K562 (cell line): Measurements from ENCODE around the gene ATP23. TPM values are rescaled to one million over a fixed set of nuclear protein-coding genes. Genes with fewer than 3 reads are reported as not detected.

Experiments
- ARNT ChIP-seq, 2 experiments: fragments of 450-650 bp; IDR thresholded peaks; 2 replicates each; pipeline ENCODE4 v1.6.1; 2016; ENCODE audit warnings: mild to moderate bottlenecking in 1 of 2
- CBX1 ChIP-seq: sonication (generic); IDR thresholded peaks from 2 replicates; pipeline ENCODE4 v1.6.1; 2016; ENCODE audit warnings: antibody characterized with exemption, low read depth, mild to moderate bottlenecking
- DMBX1 ChIP-seq: fragments of 250-450 bp; sonication (Bioruptor Pico); IDR thresholded peaks from 2 replicates; pipeline ENCODE4 v1.8.0; 2022; ENCODE audit warnings: inconsistent platforms, mild to moderate bottlenecking, moderate library complexity, borderline replicate concordance
- FOXJ2 ChIP-seq: fragments of 200-800 bp; sonication (Bioruptor generic); IDR thresholded peaks from 2 replicates; pipeline ENCODE4 v1.6.1; 2016; ENCODE audit warnings: missing genetic modification characterization, missing compliant biosample characterization
- HDAC1 ChIP-seq, 2 experiments: fragments of 450-650 bp; IDR thresholded peaks; 2 replicates each; pipeline ENCODE4 v1.6.1; 2016 to 2017; ENCODE audit warnings: inconsistent platforms in 1 of 2, mild to moderate bottlenecking in 1 of 2, moderate library complexity in 1 of 2
- HDAC3 ChIP-seq: fragments of 450-650 bp; IDR thresholded peaks from 2 replicates; pipeline ENCODE4 v1.6.1; 2018; ENCODE audit warnings: borderline replicate concordance, mild to moderate bottlenecking, moderate library complexity; ENCODE audit not compliant: partially characterized antibody
- KAT8 ChIP-seq: fragments of 450-650 bp; IDR thresholded peaks from 2 replicates; pipeline ENCODE4 v1.6.1; 2016; ENCODE audit warnings: low read depth, mild to moderate bottlenecking
- MAFK ChIP-seq: IDR thresholded peaks from 2 replicates; pipeline ENCODE4 v1.6.1; 2011; ENCODE audit warnings: low read length, improper control_type of control experiment
- MLLT1 ChIP-seq, 2 experiments: fragments of 450-650 bp; IDR thresholded peaks; 2 replicates each; pipeline ENCODE4 v1.6.1; 2016
- TAF9B ChIP-seq: fragments of 450-650 bp; IDR thresholded peaks from 2 replicates; pipeline ENCODE4 v1.6.1; 2018; ENCODE audit warnings: mild to moderate bottlenecking; ENCODE audit not compliant: partially characterized antibody
- VEZF1 ChIP-seq: fragments of 200-800 bp; sonication (Bioruptor generic); IDR thresholded peaks from 2 replicates; pipeline ENCODE4 v1.6.1; 2017; ENCODE audit warnings: missing genetic modification characterization, missing compliant biosample characterization
- ZBTB17 ChIP-seq: fragments of 450-650 bp; formaldehyde crosslinking; IDR thresholded peaks from 2 replicates; pipeline ENCODE4 v1.4.0; 2020; ENCODE audit warnings: mild to moderate bottlenecking
- ZNF518B ChIP-seq: fragments of 250-450 bp; sonication (Bioruptor Pico); IDR thresholded peaks from 2 replicates; pipeline ENCODE4 v1.5.0; 2021; ENCODE audit warnings: mild to moderate bottlenecking, moderate library complexity
- polyA plus RNA-seq, 8 experiments: library from polyadenylated mRNA; depleted of rRNA in 4 of 8; stranded (reverse) in 5 of 8; unstranded in 3 of 8; fragments of >200 nt; fragmentation: Nextera tagmentation in 2 of 8; fragmentation: Illumina TruSeq in 1 of 8; extraction: Ambion mirVana in 2 of 8; extraction: Trizol in 1 of 8; gene quantifications; 2 replicates each; pipeline versions ENCODE4 v1.2.1 to v1.2.3, GENCODE V29; 2011 to 2014; ENCODE audit warnings: inconsistent platforms in 1 of 8, missing spikeins in 1 of 8
- total RNA-seq, 7 experiments: library from RNA; depleted of rRNA in 6 of 7; stranded (reverse); fragments of >200 nt in 6 of 7; fragmentation: Illumina TruSeq in 2 of 7; extraction: Trizol in 2 of 7; gene quantifications; 2 replicates each; pipeline versions ENCODE4 v1.2.1 to v1.2.3, GENCODE V29; 2011 to 2021; ENCODE audit warnings: low replicate concordance in 1 of 7
- TF ChIP-seq, protein P1 (sequence below): IDR thresholded peaks from 2 replicates; pipeline ENCODE4 v1.6.1; 2016; ENCODE audit warnings: missing genetic modification characterization, missing compliant biosample characterization
- TF ChIP-seq, protein P2 (sequence below): fragments of 250-450 bp; sonication (Bioruptor Pico); IDR thresholded peaks from 2 replicates; pipeline ENCODE4 v1.4.0; 2020
- TF ChIP-seq, protein P3 (sequence below): sonication (generic); formaldehyde crosslinking; IDR thresholded peaks from 2 replicates; pipeline ENCODE4 v1.8.0; 2023; ENCODE audit warnings: mild to moderate bottlenecking, missing genetic modification reagents

Gene ATP23
- total and polyA plus RNA-seq, 9 of the 15 experiments (the other 6 are each of a cell fraction or from before 2014, with no cell fraction given): 8.3 to 53.7 (median 28.5) TPM

DNA sequence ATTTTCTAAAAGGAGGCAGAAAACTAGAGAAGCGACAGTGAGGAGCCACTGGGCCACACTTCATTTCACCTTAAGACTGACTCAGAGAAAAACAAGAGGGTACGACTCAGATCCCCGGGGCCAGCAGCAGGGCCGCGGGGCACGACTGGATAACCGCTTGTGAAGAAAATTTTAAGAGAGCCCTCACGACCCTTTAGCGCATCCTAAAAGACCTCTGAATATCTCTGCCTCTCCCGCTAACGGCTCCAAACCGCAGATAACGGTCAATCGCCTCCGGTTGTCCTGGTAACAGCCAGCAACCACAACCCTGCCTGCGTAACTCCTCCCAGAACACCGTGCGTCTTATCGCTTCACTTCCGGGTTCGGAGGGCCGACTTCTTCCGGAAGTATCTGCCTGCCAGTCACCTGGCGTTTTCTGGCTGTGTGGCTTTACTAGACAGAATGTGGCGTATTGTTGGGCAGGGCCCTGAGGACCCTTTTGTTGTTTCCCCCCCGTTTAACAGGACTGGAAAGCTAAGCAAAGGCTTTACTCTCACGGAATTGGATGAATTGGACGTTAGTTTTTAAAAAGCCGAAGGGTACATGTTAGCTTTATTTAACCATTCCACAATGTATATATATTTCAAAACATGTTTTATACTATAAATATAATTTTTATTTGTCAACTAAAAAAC lies 5.4 kb upstream of the ATP23 start (continued):
- TF ChIP-seq, protein P1, sequence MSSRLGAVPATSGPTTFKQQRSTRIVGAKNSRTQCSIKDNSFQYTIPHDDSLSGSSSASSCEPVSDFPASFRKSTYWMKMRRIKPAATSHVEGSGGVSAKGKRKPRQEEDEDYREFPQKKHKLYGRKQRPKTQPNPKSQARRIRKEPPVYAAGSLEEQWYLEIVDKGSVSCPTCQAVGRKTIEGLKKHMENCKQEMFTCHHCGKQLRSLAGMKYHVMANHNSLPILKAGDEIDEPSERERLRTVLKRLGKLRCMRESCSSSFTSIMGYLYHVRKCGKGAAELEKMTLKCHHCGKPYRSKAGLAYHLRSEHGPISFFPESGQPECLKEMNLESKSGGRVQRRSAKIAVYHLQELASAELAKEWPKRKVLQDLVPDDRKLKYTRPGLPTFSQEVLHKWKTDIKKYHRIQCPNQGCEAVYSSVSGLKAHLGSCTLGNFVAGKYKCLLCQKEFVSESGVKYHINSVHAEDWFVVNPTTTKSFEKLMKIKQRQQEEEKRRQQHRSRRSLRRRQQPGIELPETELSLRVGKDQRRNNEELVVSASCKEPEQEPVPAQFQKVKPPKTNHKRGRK (tag): no peak
- no peak for TF ChIP-seq KAT8
- peak in 1 of 2 experiments; percentile 97; a peak in 2 of 4 replicates for TF ChIP-seq MLLT1 (IDR thresholded peaks at IDR 0.05)
- TF ChIP-seq ZBTB17 (CRISPR knock-in tag): no peak
- TF ChIP-seq DMBX1 (CRISPR knock-in tag): no peak; the same call in 1 of the 2 replicates
- TF ChIP-seq VEZF1 (CRISPR knock-in tag): peak; percentile 14; the same call in 1 of the 2 replicates
- TF ChIP-seq HDAC3: no peak
- peak; percentile 87 for TF ChIP-seq TAF9B
- 0 out of 4 replicates have a peak, but pooled peaks of 1 of the 2 experiments have one; percentile 25 for TF ChIP-seq ARNT (IDR thresholded peaks at IDR 0.05)
- TF ChIP-seq FOXJ2 (tag): peak; percentile 97
- no peak for TF ChIP-seq CBX1
- no peak for TF ChIP-seq ZNF518B (CRISPR knock-in tag)
- TF ChIP-seq MAFK: 0 out of 2 replicates have a peak, but pooled peaks have one; percentile 19
- TF ChIP-seq, protein P2, sequence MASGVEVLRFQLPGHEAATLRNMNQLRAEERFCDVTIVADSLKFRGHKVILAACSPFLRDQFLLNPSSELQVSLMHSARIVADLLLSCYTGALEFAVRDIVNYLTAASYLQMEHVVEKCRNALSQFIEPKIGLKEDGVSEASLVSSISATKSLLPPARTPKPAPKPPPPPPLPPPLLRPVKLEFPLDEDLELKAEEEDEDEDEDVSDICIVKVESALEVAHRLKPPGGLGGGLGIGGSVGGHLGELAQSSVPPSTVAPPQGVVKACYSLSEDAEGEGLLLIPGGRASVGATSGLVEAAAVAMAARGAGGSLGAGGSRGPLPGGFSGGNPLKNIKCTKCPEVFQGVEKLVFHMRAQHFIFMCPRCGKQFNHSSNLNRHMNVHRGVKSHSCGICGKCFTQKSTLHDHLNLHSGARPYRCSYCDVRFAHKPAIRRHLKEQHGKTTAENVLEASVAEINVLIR (CRISPR knock-in tag): 0 out of 2 replicates have a peak, but pooled peaks have one; percentile 7
- TF ChIP-seq, protein P3, sequence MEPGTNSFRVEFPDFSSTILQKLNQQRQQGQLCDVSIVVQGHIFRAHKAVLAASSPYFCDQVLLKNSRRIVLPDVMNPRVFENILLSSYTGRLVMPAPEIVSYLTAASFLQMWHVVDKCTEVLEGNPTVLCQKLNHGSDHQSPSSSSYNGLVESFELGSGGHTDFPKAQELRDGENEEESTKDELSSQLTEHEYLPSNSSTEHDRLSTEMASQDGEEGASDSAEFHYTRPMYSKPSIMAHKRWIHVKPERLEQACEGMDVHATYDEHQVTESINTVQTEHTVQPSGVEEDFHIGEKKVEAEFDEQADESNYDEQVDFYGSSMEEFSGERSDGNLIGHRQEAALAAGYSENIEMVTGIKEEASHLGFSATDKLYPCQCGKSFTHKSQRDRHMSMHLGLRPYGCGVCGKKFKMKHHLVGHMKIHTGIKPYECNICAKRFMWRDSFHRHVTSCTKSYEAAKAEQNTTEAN (CRISPR knock-in tag): no peak
- peak in 1 of 2 experiments; percentile 66; a peak in 2 of 4 replicates for TF ChIP-seq HDAC1 (IDR thresholded peaks at IDR 0.05)
